ENCODE measurements around the gene FTL. TPM values are rescaled to one million over a fixed set of nuclear protein-coding genes. Genes with fewer than 3 reads are reported as not detected.

The FTL gene
- total and polyA plus RNA-seq, 4 donors, result 2,880 to 22,369 (median 12,158) TPM

- Histone ChIP-seq H3K4me1 (ENCODE audit: control insufficient read depth in 5 of 5, insufficient read depth in 5 of 5, low read length in 5 of 5) (peaks cover 0 to 3% (median 0%) of the 10 kb centered on the region in 5 donors), H3K36me3 (ENCODE audit: control insufficient read depth in 4 of 4, insufficient read depth in 4 of 4, low read length in 4 of 4) (no peaks in the 10 kb centered on the region), H3K9me3 (ENCODE audit: control insufficient read depth in 4 of 4, insufficient read depth in 3 of 4, low read length in 3 of 4) (no peaks in the 10 kb centered on the region), H3K27me3 (ENCODE audit: control insufficient read depth in 3 of 3, insufficient read depth in 3 of 3, low read length in 2 of 3) (peaks cover 0 to 4% (median 3%) of the 10 kb centered on the region in 3 donors), H3K9ac (ENCODE audit: insufficient read depth in 1 of 2, low read length in 2 of 2) (no peak overlapping the region), H3K4me3 (no peak overlapping the region), H3K27ac (ENCODE audit: low read depth in 1 of 2, low read length in 1 of 2) (peak overlapping the region in 1 of 2 donors; percentile 60)
- 65 to 81% methylated on average over 14 to 15 of the region's 15 CpGs for WGBS, 2 donors
- ATAC-seq (ENCODE audit: insufficient read depth, low FRiP score), result peak; percentile 37
- DNase-seq, result peak; percentile 63 to 83 (median 82)
- TF ChIP-seq CTCF (IDR thresholded peaks at IDR 0.05; ENCODE audit: control extremely low read depth, extremely low read depth), result no peak
Measured at GRCh38 chr19:48928164-48929025, 36.7 kb upstream of the FTL start.

GRCh38 chr19:48933382-48933932 is 31.7 kb upstream of the FTL start, which contains the start of gene DHDH:
Gene DHDH (plus strand): TSS chr19:48933699. CDS start chr19:48933722, 23 bp downstream.
- peak; percentile 85 for ATAC-seq (ENCODE audit: insufficient read depth, low FRiP score)
- TF ChIP-seq CTCF (IDR thresholded peaks at IDR 0.05; ENCODE audit: control extremely low read depth, extremely low read depth), result no peak
- peaks cover 0 to 4% (median 3%) of the 10 kb centered on the region in 3 donors for H3K27me3 ChIP-seq (ENCODE audit: control insufficient read depth in 3 of 3, insufficient read depth in 3 of 3, low read length in 2 of 3)
- peak; percentile 74 to 83 (median 82) for DNase-seq
- H3K9me3 ChIP-seq (ENCODE audit: control insufficient read depth in 4 of 4, insufficient read depth in 3 of 4, low read length in 3 of 4), result no peaks in the 10 kb centered on the region
- WGBS, 2 donors, result 1% methylated on average over 41 to 43 of the region's 43 CpGs
- H3K36me3 ChIP-seq (ENCODE audit: control insufficient read depth in 4 of 4, insufficient read depth in 4 of 4, low read length in 4 of 4), result no peaks in the 10 kb centered on the region
- H3K4me3 ChIP-seq, result peak within 1 kb of the TSS; percentile 17
- peak within 1 kb of the TSS in 1 of 2 donors; percentile 71 for H3K9ac ChIP-seq (ENCODE audit: insufficient read depth in 1 of 2, low read length in 2 of 2)
- H3K27ac ChIP-seq (ENCODE audit: low read depth in 1 of 2, low read length in 1 of 2), result peak within 1 kb of the TSS in 1 of 2 donors; percentile 64
- H3K4me1 ChIP-seq (ENCODE audit: control insufficient read depth in 5 of 5, insufficient read depth in 5 of 5, low read length in 5 of 5), result peaks cover 0 to 10% (median 0%) of the 10 kb centered on the region in 5 donors

GRCh38 chr19:48934837-48935236 is 30.3 kb upstream of the FTL start:
- no peak for TF ChIP-seq CTCF (IDR thresholded peaks at IDR 0.05; ENCODE audit: control extremely low read depth, extremely low read depth)
- 89% methylated on average over 19 of the region's 19 CpGs for WGBS, 2 donors
- no peak for DNase-seq

More at GRCh38 chr19:48934837-48935236, 30.3 kb upstream of the FTL start:
- peaks cover 0 to 10% (median 0%) of the 10 kb centered on the region in 5 donors for H3K4me1 ChIP-seq (ENCODE audit: control insufficient read depth in 5 of 5, insufficient read depth in 5 of 5, low read length in 5 of 5)
- no peaks in the 10 kb centered on the region for H3K36me3 ChIP-seq (ENCODE audit: control insufficient read depth in 4 of 4, insufficient read depth in 4 of 4, low read length in 4 of 4)
- H3K27me3 ChIP-seq (ENCODE audit: control insufficient read depth in 3 of 3, insufficient read depth in 3 of 3, low read length in 2 of 3), result peaks cover 0 to 4% (median 3%) of the 10 kb centered on the region in 3 donors
- H3K27ac ChIP-seq (ENCODE audit: low read depth in 1 of 2, low read length in 1 of 2), result no peak overlapping the region
- no peak for ATAC-seq (ENCODE audit: insufficient read depth, low FRiP score)
- H3K4me3 ChIP-seq, result no peak overlapping the region
- H3K9ac ChIP-seq (ENCODE audit: insufficient read depth in 1 of 2, low read length in 2 of 2), result no peak overlapping the region
- H3K9me3 ChIP-seq (ENCODE audit: control insufficient read depth in 4 of 4, insufficient read depth in 3 of 4, low read length in 3 of 4), result no peaks in the 10 kb centered on the region

All from lung (tissue), 12 donors.